Activated naive CD4-positive, alpha-beta T cell (primary cell): ENCODE measurements around the gene RNU11.
"Not testable (repeated sequence)": the region's sequence is repeated elsewhere in the genome, so short reads cannot be mapped to it uniquely, and the experiment has no call there.

ENCODE experiments used
- DNase-seq, 4 experiments: peaks; one replicate each; lab custom pipeline; 2025; lab: John Stamatoyannopoulos, UW

Gene RNU11

DNA sequence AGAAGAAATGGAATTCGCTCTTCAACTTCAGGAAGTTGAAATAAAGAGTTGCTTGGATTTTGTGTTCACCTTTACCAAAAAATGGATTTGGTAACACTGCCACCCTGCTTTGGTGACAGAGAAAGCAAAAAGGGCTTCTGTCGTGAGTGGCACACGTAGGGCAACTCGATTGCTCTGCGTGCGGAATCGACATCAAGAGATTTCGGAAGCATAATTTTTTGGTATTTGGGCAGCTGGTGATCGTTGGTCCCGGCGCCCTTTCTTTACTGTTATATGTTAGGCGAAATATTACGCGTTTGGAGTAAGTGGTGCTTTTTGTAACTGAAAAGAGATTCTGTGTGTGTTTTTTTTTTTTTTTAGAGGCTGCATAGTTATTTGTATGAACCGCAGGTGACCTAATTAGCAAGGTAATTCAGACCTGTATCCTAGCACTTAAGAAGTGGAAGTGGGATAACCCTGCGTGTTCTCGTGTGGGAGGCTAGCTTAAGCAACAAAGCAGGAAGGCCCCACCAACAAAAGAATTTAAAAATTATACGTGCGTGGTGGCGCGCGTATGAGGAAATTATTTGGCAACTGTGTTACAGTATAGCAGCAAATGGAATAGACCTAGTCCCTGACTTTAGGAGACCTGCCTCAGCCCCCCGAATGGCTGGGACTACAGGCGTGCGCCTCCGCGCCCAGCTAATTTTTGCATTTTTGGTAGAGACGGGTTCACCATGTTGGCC, at the start of gene RNU11:
TSS of gene RNU11 (plus strand) at position 127 of the 725 bp plus-strand sequence.
- peak; percentile 70 to 89 (median 77) for DNase-seq

GRCh38 chr1:28601696-28602095, 46.7 kb upstream of the RNU11 start:
- DNase-seq: no peak

- DNase-seq: no peak
Measured at GRCh38 chr1:28602536-28603439, 45.6 kb upstream of the RNU11 start.

- DNase-seq: no peak
Measured at GRCh38 chr1:28604411-28604810, 44.0 kb upstream of the RNU11 start.

- no peak for DNase-seq
Measured at GRCh38 chr1:28604962-28605361, 43.4 kb upstream of the RNU11 start.

- DNase-seq: no peak
Measured at GRCh38 chr1:28606771-28607170, 41.6 kb upstream of the RNU11 start.

DNA sequence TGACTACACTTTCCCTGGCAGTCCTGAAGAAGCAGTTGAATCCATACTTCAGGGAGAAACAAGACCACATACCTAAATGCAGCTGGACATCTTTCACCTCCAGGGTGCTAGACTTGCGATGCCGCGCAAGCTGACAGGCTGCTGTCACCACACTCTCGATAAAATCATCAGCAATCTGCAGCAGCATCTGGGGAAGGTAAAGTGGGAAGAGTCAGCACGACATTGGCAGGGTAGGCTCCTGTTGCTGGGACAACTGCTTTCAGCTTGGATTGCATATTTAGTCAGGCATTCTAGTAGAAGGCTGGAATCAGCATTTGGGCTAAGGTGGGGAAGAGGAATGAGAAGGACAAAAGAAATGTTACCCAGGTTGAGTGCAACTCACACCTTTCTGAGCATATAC, 35.2 kb upstream of the RNU11 start:
- DNase-seq: no peak

GRCh38 chr1:28631713-28632112, 16.7 kb upstream of the RNU11 start:
- no peak for DNase-seq

GRCh38 chr1:28632560-28632959, 15.8 kb upstream of the RNU11 start:
- no peak for DNase-seq

DNA sequence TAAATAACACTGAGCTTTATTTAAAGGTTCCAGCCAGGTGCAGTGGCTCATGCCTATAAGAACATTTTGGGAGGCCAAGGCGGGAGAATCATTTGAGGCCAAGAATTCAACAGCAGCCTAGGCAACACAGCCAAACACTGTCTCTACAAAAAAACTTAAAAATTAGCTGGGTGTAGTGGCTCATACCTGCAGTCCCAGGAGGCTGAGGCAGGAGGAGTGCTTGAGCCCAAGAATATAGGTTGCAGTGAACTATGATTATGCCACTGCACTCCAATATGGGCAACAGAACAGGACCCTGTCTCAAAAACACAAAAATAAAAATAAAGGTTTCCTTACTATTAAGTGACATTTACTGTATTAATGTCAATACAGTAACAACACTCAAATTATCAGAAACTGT, 7.6 kb upstream of the RNU11 start:
- DNase-seq: peak in 2 of 4 experiments; percentile 4 to 13

DNA sequence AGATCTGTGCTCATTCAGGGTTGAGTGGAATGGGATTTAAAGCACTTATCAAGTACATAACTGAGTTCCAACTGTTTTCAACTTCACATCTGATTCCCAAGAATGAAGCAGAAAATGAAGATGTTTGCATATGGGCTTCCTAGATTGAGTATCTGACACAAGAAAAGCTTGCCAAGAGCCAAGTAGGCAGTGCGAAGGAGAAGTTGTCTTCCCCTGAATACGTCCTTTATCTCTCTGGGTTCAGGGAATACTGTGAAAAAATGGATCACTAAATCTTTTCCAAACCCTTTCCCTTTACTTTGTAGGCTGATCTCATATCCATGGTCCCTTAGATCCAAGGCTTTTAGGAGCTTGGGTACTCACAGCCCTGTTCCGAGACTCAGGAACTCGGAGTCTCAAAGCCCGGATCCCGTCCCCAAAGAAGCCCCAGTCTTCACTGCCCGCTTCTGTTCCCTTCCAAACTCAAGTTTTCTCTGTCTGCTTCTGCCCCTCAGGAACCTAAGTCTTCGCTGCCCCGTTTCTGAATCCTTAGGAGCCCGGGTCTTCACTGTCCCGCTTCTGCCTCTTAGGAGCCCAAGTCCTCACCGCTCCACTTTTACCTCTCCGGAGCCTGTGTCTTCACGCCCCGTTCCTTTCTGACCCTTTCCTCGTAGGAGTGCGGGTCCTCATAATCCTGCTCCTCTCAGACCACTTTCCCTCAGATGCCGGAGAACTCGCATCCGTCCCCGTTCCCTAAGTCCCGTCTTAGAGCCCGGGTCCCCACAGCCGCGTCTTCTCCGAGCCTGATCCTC, 6.1 kb upstream of the RNU11 start:
- DNase-seq: no peak

GRCh38 chr1:28642847-28643635, 5.4 kb upstream of the RNU11 start, which contains the start of gene TAF12:
TSS of gene TAF12 (minus strand) at chr1:28643067. CDS start at chr1:28622081, 20,986 bp downstream.
- peak; percentile 74 to 89 (median 82) for DNase-seq

GRCh38 chr1:28644494-28644893, 3.9 kb upstream of the RNU11 start:
- no peak for DNase-seq

GRCh38 chr1:28645406-28645805, 3.0 kb upstream of the RNU11 start:
- DNase-seq: not testable (repeated sequence)

DNA sequence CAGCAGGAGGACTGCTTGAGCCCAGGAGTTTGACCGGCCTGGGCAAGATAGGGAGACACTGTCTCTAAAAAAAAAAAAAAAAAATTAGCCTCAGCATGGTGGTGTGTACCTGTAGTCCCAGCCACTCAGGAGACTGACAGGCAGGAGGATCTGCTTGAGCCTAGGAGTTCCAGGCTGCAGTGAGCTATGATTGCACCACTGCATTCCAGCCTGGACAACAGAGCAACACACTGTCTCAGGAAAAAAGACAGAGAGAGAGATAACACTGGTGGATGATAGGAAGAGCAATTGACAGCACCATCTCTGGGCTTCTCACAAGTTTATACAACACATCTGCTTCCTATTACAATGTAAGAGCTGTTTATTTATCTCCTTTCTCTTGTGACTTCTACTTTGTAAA, 2.4 kb upstream of the RNU11 start:
- DNase-seq: no peak

DNA sequence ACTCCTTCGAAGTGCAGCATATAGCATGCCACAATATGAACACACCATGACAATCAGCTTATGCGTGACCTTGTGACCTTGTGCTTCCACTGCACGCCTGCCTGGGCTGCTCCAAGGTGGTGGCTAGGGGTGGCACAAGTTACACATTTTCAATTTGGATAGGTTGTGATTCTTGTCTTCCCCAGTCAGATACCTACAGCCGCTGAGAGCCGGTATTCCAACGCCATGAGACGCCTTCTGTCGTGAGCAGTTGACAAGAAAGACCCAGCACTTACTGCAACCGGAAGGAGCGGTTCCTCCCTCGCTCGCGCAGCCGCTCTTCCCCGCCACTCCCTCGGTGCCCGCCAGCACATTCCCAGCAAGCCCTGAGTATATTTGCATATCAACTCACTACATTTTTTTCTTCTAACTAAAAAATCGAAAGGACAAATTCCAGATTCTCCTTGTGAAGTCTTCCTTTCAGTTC, 359 bp upstream of the RNU11 start:
- DNase-seq: peak; percentile 57 to 81 (median 64)

DNA sequence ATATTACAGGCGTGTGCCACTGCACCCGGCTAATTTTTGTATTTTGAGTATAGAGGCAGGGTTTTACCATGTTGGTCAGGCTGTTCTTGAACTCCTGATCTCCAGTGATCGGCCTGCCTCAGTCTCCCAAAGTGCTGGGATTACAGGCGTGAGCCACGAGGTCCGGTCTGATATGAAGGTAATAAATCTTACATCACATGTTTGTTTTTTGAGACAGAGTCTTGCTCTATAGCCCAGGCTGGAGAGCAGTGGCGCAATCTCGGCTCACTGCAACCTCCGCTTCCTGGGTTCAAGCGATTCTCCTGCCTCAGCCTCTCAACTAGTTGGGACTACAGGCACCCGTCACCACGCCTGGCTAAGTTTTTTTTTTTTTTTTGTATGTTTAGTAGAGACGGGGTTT, 4.7 kb downstream of the RNU11 start:
- DNase-seq: not testable (repeated sequence)

GRCh38 chr1:28653870-28654269, 5.5 kb downstream of the RNU11 start:
- not testable (repeated sequence) for DNase-seq

DNA sequence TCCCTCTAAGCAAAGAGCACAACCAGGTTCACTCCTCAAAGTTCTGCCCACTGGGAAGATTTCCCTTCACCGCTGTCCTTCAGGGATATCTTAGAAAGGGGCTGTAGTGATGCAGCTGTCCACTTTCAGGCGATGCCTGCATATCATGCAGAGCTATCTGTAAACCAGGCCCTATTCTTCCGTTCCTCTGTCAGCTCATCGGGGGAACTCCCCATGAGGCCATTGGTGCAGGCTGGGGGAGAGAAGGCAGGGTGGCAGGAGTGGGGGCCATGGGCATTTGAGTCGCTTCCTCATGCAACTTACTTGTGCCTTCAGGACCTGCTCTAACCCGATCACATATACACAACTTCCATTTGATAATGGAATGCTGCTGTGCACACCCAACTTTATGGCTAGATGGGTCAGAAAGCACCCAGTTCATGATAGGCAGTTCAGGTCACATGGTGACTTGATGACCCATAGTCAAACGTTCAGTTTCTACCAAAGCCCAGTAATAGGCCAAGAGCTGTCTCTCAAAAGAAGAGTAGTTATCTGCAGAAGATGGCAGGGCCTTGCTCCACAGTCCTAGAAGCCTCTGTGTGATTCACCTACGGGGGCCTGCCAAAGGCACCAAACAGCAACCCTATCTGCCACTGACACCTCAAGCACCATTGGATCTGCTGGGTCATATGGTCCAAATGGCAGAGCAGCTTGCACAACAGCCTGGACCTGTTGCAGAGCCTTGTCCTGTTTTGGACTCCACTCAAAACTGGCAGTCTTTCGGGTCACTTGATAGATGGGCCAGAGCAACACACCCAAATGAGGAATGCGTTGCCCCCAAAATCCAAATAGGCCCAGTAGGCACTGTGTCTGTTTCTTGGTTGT, 7.3 kb downstream of the RNU11 start:
- not testable (repeated sequence) for DNase-seq

DNA sequence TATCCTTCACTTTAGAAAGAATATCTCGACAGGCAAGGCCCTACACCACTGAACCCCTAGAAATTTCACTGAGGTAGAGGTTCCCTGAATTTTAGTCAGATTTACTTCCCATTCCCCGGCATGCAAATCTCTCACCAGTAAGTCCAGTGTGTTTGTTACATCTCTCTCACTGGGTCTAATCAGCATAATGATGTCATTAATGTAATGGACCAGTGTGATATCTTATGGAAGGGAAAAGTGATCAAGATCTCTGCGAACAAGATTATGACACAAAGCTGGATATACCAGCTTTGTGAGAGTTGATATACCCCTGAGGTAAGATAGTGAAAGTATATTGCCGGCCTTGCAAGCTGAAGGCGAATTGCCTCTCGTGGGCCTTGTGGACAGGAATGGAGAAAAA, 7.9 kb downstream of the RNU11 start:
- no peak for DNase-seq
